Measurements from ENCODE around the gene MSRB1.
"Not testable (repeated sequence)": the region's sequence is repeated elsewhere in the genome, so short reads cannot be mapped to it uniquely, and the experiment has no call there.

Gene MSRB1

DNA sequence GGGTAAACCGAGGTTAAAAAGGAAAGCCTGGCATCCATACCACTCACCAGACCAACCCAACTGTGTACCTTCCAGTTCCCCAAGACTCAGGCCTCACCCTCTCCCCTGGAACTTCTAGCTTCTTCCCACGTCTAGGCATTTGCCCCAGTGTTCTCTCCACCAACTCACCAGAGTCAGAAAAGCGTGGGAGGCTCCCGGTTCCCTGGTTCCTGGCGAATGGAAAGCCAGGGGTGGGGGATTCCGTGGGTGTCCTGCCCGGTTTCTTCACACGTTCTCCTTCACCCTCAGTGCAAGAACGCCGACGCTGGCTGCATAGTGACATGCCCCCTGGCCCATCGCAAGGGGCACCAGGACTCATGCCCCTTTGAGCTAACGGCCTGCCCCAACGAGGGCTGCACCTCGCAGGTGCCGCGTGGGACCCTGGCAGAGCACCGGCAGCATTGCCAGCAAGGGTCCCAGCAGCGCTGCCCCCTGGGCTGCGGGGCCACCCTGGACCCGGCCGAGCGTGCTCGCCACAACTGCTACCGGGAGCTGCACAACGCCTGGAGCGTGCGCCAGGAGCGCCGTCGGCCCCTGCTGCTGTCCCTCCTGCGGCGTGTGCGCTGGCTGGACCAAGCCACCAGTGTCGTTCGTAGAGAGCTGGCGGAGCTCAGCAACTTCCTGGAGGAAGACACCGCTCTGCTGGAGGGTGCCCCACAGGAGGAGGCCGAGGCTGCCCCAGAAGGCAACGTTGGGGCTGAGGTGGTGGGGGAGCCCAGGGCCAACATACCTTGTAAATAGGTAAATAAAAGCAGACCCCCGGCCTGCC is 25.4 kb upstream of the MSRB1 start:
- POLR2A ChIA-PET: interaction anchor here (0.6 to 1.3 kb wide), 4 partner anchors 10 to 36 kb away, joined by 3 to 4 read pairs (median 3); partner anchors contain the start of gene MSRB1
- DNase-seq (ENCODE audit: extremely low spot score): no peak
- CTCF ChIA-PET: interaction anchor here (1.2 kb wide), 1 partner anchor 27 kb away, joined by 3 read pairs; no protein-coding TSS in a partner anchor
- no peak for TF ChIP-seq BHLHE40 (IDR thresholded peaks at IDR 0.05; ENCODE audit: borderline replicate concordance)

DNA sequence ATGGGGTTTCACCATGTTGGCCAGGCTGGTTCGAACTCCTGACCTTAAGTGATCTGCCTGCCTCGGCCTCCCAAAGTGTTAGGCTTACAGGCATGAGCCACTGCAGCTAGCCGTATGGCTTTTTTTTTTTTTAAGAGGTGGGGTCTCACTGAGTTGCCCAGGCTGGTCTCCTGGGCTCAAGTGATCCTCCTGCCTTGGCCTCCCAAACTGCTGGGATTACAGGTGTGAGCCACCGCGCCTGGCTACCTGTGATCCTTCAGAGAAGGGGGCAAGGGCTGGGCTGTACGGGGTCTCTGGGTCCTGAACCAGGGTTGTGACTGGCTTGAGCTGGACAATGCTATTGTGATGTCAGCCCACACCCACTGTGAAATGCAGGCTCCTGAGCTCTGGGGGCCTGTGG is 23.5 kb upstream of the MSRB1 start, which contains the start of gene RNF151:
TSS of gene RNF151 (plus strand) at position 397 of the 400 bp plus-strand sequence. CDS start 26 bp downstream, outside the sequence.
- no peak for TF ChIP-seq CTBP1 (IDR thresholded peaks at IDR 0.05; ENCODE audit: borderline replicate concordance)
- TF ChIP-seq SUZ12 (IDR thresholded peaks at IDR 0.05): no peak
- TF ChIP-seq, protein P1, sequence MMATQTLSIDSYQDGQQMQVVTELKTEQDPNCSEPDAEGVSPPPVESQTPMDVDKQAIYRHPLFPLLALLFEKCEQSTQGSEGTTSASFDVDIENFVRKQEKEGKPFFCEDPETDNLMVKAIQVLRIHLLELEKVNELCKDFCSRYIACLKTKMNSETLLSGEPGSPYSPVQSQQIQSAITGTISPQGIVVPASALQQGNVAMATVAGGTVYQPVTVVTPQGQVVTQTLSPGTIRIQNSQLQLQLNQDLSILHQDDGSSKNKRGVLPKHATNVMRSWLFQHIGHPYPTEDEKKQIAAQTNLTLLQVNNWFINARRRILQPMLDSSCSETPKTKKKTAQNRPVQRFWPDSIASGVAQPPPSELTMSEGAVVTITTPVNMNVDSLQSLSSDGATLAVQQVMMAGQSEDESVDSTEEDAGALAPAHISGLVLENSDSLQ (IDR thresholded peaks at IDR 0.05): no peak
- POLR2A ChIA-PET: interaction anchor here (0.9 to 4.6 kb wide), 6 partner anchors 11 to 189 kb away, joined by 3 to 95 read pairs (median 30); partner anchors contain the start of genes GFER, MSRB1, NOXO1 and TRAF7
- CTCF ChIA-PET: interaction anchor here (0.7 kb wide), 1 partner anchor 121 kb away, joined by 4 read pairs; no protein-coding TSS in a partner anchor
- DNase-seq (ENCODE audit: extremely low spot score): no peak

DNA sequence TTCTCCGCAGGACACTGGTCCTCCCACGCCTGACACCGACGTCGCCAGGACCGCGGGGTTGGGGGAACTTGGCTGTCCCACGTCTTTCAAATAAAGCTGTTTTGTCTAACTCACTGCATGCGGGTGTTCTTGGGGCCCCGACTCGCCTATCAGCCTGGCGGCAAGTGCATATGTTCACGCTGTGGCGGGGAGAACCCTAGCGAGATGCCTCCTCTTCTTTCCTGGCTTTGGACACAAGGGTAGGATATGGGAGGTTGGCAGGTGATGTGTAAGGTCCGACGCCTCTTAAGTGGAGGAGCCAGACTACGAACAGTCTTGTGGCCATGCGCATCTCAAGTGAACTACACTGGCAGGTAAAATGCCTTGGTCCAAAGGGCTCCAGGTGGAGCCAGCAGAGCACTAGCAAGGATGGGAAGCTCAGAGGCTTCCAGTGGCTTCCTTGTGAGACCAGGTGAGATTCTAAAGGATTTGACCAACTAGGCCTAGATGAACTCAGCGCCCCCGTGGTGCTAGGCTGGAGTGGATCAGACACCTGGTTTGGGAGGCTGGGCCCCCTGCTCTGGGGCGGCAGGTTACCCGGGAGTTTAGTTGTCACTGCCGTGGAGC is 22.5 kb upstream of the MSRB1 start:
- no peak for DNase-seq (ENCODE audit: extremely low spot score)
- ChIA-PET POLR2A (interaction anchor here (0.6 to 4.6 kb wide), 59 partner anchors 9 to 266 kb away, joined by 3 to 95 read pairs (median 6); partner anchors contain the start of genes FAHD1, GFER, HAGH and MAPK8IP3), CTCF (interaction anchor here (0.7 to 1.4 kb wide), 2 partner anchors 24 to 120 kb away, joined by 4 to 7 read pairs; no protein-coding TSS in a partner anchor)
- TF ChIP-seq FOXK2 (IDR thresholded peaks at IDR 0.05): no peak
- no peak for TF ChIP-seq ARNT (IDR thresholded peaks at IDR 0.05)
- TF ChIP-seq HDGF (IDR thresholded peaks at IDR 0.05; ENCODE audit: borderline replicate concordance): no peak
- no peak for TF ChIP-seq FOXM1 (IDR thresholded peaks at IDR 0.05; ENCODE audit: borderline replicate concordance)
- no peak for TF ChIP-seq LEF1 (IDR thresholded peaks at IDR 0.05; ENCODE audit: borderline replicate concordance)
- TF ChIP-seq ELF4 (IDR thresholded peaks at IDR 0.05): no peak
- no peak for TF ChIP-seq NFRKB (IDR thresholded peaks at IDR 0.05)
- no peak for TF ChIP-seq TARDBP (IDR thresholded peaks at IDR 0.05)
- TF ChIP-seq SP1 (IDR thresholded peaks at IDR 0.05): no peak
- no peak for TF ChIP-seq BHLHE40 (IDR thresholded peaks at IDR 0.05; ENCODE audit: borderline replicate concordance)
- TF ChIP-seq ZNF384 (IDR thresholded peaks at IDR 0.05): no peak

DNA sequence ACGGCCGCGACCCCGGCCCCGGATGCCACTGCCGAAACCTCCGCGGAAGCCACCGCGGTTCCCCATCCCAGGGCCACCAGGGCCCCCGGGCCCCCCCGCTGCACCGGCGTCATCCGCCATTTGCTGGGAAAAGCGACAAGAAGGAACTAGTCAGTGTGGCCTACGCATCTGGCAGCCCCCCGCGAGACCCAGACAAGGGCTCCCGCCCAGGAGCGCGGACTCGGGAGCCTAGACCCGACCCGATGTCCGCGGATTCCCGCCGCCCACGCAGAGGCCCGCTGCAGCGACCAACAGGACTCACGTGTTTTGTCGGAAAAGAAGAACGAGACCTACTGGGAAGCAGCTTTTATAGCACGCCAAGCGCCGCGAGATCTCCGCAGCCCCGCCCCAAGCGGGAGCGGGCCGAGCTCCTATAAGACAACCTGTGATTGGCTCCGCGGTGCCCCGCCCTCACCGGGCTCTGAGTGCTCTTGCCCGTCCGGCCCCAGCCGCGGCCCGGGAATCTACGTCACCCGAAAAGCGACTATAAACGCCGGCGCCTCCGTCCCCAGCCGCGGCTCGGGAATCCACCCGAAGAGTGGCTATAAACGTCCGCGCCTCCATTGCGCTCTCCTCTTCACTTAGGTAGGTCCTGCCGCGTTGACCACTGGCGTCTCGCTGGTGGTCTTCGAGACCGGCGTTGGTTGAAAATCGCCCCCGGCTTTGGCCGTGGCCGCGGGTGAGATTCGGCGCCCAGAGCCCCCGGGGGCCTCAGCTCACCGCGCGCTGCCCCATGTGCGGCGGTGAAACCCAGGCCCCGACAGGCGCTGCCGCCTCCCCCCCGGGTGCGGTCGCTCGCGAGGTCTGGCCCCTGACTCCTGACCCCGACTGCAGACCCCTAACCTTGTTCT is 21.8 kb upstream of the MSRB1 start, which contains the start of gene RPS2:
TSS of gene RPS2 (minus strand) at position 321 of the 890 bp plus-strand sequence. CDS start at position 120, 201 bp downstream.
- TF ChIP-seq ARNT (IDR thresholded peaks at IDR 0.05) (peak; percentile 52), TARDBP (IDR thresholded peaks at IDR 0.05) (no peak), ELF4 (IDR thresholded peaks at IDR 0.05) (peak; percentile 98), ZNF384 (IDR thresholded peaks at IDR 0.05) (no peak), NFRKB (IDR thresholded peaks at IDR 0.05) (peak; percentile 73), FOXM1 (IDR thresholded peaks at IDR 0.05; ENCODE audit: borderline replicate concordance) (peak; percentile 87; the same call in 1 of the 2 replicates), FOXK2 (IDR thresholded peaks at IDR 0.05) (no peak), LEF1 (IDR thresholded peaks at IDR 0.05; ENCODE audit: borderline replicate concordance) (no peak), FOXA1 (IDR thresholded peaks at IDR 0.05) (no peak), HDGF (IDR thresholded peaks at IDR 0.05; ENCODE audit: borderline replicate concordance) (no peak), L3MBTL2 (conservative IDR thresholded peaks at IDR 0.05) (peak; percentile 60), SUZ12 (IDR thresholded peaks at IDR 0.05) (no peak), SP1 (IDR thresholded peaks at IDR 0.05) (no peak), CTBP1 (IDR thresholded peaks at IDR 0.05; ENCODE audit: borderline replicate concordance) (peak; percentile 29; the same call in 1 of the 2 replicates), BHLHE40 (IDR thresholded peaks at IDR 0.05; ENCODE audit: borderline replicate concordance) (no peak)
- TF ChIP-seq, protein P1 (IDR thresholded peaks at IDR 0.05): no peak
- peak; percentile 100 for DNase-seq (ENCODE audit: extremely low spot score)
- CTCF ChIA-PET: interaction anchor here (1.4 kb wide), 1 partner anchor 24 kb away, joined by 7 read pairs; no protein-coding TSS in a partner anchor
- POLR2A ChIA-PET: interaction anchor here (0.6 to 4.6 kb wide), 74 partner anchors 9 to 267 kb away, joined by 3 to 95 read pairs (median 5); partner anchors contain the start of genes FAHD1, GFER, HAGH and MAPK8IP3

DNA sequence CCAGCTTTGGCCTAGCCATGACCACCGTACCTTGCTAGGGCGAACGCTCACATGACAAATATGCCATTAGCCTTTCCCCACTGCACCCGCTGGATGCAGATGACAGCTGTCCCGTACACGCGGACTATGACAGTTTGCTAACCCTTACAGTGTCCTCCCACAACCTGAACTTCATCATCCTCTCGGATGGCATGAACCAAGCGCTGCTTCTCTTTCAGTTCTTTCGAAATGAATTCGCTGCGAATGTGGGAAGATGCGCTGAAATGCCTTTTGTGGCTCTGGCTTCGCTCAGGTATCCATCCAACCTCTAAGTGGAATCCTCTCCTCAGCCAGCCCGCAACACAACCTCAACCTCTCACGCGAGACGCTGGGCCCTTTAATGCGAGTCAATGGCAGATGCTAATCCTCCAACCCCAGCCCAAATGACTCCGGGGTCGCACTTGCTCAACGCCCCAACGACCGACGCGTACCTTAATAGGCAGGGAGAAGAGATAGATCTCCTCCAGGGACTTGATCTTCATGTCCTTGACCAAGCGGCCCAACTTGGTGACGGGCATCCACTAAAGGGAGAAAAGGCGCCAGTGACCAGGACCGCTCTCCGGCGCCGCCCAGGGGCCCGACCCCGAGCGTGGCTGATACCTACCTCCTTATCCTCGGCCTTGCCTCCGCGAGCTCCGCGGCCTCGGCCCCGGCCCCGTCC is 21.0 kb upstream of the MSRB1 start:
- CTCF ChIA-PET: interaction anchor here (1.4 kb wide), 1 partner anchor 23 kb away, joined by 7 read pairs; no protein-coding TSS in a partner anchor
- DNase-seq (ENCODE audit: extremely low spot score): no peak
- POLR2A ChIA-PET: interaction anchor here (0.7 to 4.6 kb wide), 56 partner anchors 8 to 261 kb away, joined by 3 to 95 read pairs (median 6); partner anchors contain the start of genes FAHD1, GFER, HAGH and MAPK8IP3
- TF ChIP-seq ELF4 (IDR thresholded peaks at IDR 0.05): no peak
- TF ChIP-seq HDGF (IDR thresholded peaks at IDR 0.05; ENCODE audit: borderline replicate concordance): no peak
- TF ChIP-seq, protein P1 (IDR thresholded peaks at IDR 0.05): no peak
- no peak for TF ChIP-seq L3MBTL2 (conservative IDR thresholded peaks at IDR 0.05)
- TF ChIP-seq SP1 (IDR thresholded peaks at IDR 0.05): no peak
- TF ChIP-seq FOXK2 (IDR thresholded peaks at IDR 0.05): no peak
- TF ChIP-seq TARDBP (IDR thresholded peaks at IDR 0.05): no peak
- TF ChIP-seq FOXM1 (IDR thresholded peaks at IDR 0.05; ENCODE audit: borderline replicate concordance): no peak
- no peak for TF ChIP-seq ZNF384 (IDR thresholded peaks at IDR 0.05)
- no peak for TF ChIP-seq BHLHE40 (IDR thresholded peaks at IDR 0.05; ENCODE audit: borderline replicate concordance)
- TF ChIP-seq SUZ12 (IDR thresholded peaks at IDR 0.05): no peak
- TF ChIP-seq FOXA1 (IDR thresholded peaks at IDR 0.05): no peak
- no peak for TF ChIP-seq NFRKB (IDR thresholded peaks at IDR 0.05)
- TF ChIP-seq LEF1 (IDR thresholded peaks at IDR 0.05; ENCODE audit: borderline replicate concordance): no peak
- no peak for TF ChIP-seq ARNT (IDR thresholded peaks at IDR 0.05)
- TF ChIP-seq CTBP1 (IDR thresholded peaks at IDR 0.05; ENCODE audit: borderline replicate concordance): no peak

DNA sequence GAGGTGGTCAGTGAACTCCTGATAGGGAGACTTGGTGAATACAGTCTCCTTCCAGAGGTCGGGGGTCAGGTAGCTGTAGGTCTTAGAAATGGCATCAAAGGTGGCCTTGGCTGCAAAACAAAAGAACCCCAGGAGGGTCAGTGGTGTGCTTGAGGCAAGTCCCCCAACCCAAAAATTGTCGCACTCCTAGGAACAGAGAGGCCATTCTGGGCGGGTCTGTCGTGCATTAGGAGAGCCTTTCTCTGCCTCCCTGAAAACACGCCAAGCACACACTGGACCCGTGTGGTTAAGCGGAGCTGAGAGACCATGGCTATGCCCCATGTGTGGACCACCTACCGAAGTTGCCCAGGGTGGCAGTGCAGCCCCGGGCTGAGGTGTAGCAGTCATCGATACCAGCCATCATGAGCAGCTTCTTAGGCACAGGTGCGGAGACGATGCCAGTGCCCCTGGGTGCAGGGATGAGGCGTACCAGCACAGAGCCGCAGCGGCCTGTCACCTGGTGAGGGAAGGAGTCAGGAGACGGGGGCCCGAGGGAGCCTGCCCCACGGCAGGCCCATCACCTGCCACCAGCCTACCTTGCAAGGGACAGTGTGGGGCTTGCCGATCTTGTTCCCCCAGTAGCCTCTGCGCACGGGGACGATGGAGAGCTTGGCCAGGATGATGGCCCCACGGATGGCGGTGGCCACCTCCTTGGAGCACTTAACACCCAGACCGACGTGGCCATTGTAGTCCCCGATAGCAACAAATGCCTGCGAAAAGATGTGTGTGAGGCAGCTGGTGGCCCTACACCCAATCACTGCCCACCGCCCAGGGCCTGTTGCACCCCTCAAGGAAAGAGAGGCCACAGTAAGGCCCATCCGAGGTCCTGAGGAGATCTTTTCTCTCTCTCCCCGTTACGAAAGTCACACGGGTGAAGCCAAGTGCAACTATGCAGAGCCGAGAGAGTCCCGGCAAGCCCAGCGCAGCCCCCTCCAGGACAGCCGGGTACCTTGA is 19.5 kb upstream of the MSRB1 start:
- ChIA-PET POLR2A (interaction anchor here (1.1 to 4.6 kb wide), 8 partner anchors 8 to 180 kb away, joined by 4 to 95 read pairs (median 12); partner anchors contain the start of genes MSRB1, NUBP2, SPSB3 and TBL3), CTCF (interaction anchor here (2.2 kb wide), 1 partner anchor 21 kb away, joined by 11 read pairs; no protein-coding TSS in a partner anchor)
- not testable (repeated sequence) for DNase-seq (ENCODE audit: extremely low spot score)

Data from HEK293T (cell line).